ENCODE measurements around the gene MED12L.
A peak's percentile ranks its signal among the peaks of the same experiment; 100 is the strongest.

Gene MED12L

GRCh38 chr3:151276038-151276686 is 190.7 kb downstream of the MED12L start:
- in situ Hi-C loops (cut with HindIII; ENCODE audit: low sequenced_read_pairs): no loop called here
- no peak overlapping the region for H3K4me3 ChIP-seq (ENCODE audit: low read depth, low read length)
- no peak for DNase-seq (ENCODE audit: low read depth, low spot score)
- TF ChIP-seq CTCF (IDR thresholded peaks at IDR 0.05; ENCODE audit: low read depth, low read length): no peak

GRCh38 chr3:151276687-151277042 is 191.2 kb downstream of the MED12L start:
- no peak for DNase-seq (ENCODE audit: low read depth, low spot score)
- in situ Hi-C loops (cut with HindIII; ENCODE audit: low sequenced_read_pairs): no loop called here
- no peak for TF ChIP-seq CTCF (IDR thresholded peaks at IDR 0.05; ENCODE audit: low read depth, low read length)
- H3K4me3 ChIP-seq (ENCODE audit: low read depth, low read length): no peak overlapping the region

GRCh38 chr3:151278230-151278629 is 192.8 kb downstream of the MED12L start, which contains the start of gene P2RY14:
Gene P2RY14, minus strand, starts transcription at chr3:151278542. Its CDS starts 64,226 bp downstream, at chr3:151214316.
- H3K4me3 ChIP-seq (ENCODE audit: low read depth, low read length): no peak within 1 kb of the TSS
- TF ChIP-seq CTCF (IDR thresholded peaks at IDR 0.05; ENCODE audit: low read depth, low read length): no peak
- in situ Hi-C loops (cut with HindIII; ENCODE audit: low sequenced_read_pairs): no loop called here
- no peak for DNase-seq (ENCODE audit: low read depth, low spot score)

- no peak overlapping the region for H3K4me3 ChIP-seq (ENCODE audit: low read depth, low read length)
- in situ Hi-C loops (cut with HindIII; ENCODE audit: low sequenced_read_pairs): no loop called here
- peak; percentile 43 for DNase-seq (ENCODE audit: low read depth, low spot score)
- TF ChIP-seq CTCF (IDR thresholded peaks at IDR 0.05; ENCODE audit: low read depth, low read length): no peak
Observed at GRCh38 chr3:151281671-151282324, 196.3 kb downstream of the MED12L start.

- peak; percentile 44 for TF ChIP-seq CTCF (IDR thresholded peaks at IDR 0.05; ENCODE audit: low read depth, low read length)
- no peak overlapping the region for H3K4me3 ChIP-seq (ENCODE audit: low read depth, low read length)
- in situ Hi-C loops (cut with HindIII; ENCODE audit: low sequenced_read_pairs): no loop called here
- peak; percentile 67 for DNase-seq (ENCODE audit: low read depth, low spot score)
Observed at GRCh38 chr3:151282921-151283320, 197.5 kb downstream of the MED12L start.

- H3K4me3 ChIP-seq (ENCODE audit: low read depth, low read length): no peak overlapping the region
- no peak for DNase-seq (ENCODE audit: low read depth, low spot score)
- no peak for TF ChIP-seq CTCF (IDR thresholded peaks at IDR 0.05; ENCODE audit: low read depth, low read length)
- in situ Hi-C loops (cut with HindIII; ENCODE audit: low sequenced_read_pairs): no loop called here
Observed at GRCh38 chr3:151283387-151283786, 197.9 kb downstream of the MED12L start.

Measured in astrocyte of the spinal cord (primary cell).